Gastrocnemius medialis (tissue), 4 donors: ENCODE measurements around the gene SLC38A9. TPM values are rescaled to one million over a fixed set of nuclear protein-coding genes. Genes with fewer than 3 reads are reported as not detected.

Experiments
- ATAC-seq, 2 donors: fragments of 150-250 bp; one replicate each; pipeline ENCODE4 v1.9.1; 2016
- DNase-seq, 2 donors: peaks; one replicate each; pipeline ENCODE4 v3.0.0-alpha.2; 2019
- H3K27ac ChIP-seq, 4 donors: fragments of 200-600 bp; sonication (generic); 1 replicate in 1 of 4; 2 replicates in 3 of 4; pipeline ENCODE4 v1.5.1; 2016 to 2018; ENCODE audit warnings: mild to moderate bottlenecking in 2 of 4, moderate library complexity in 1 of 4
- H3K27me3 ChIP-seq, 3 donors: fragments of 200-600 bp; sonication (generic) in 2 of 3; 1 replicate in 1 of 3; 2 replicates in 2 of 3; pipeline versions ENCODE4 v1.5.1 to v1.6.0; 2016 to 2019; ENCODE audit warnings: mild to moderate bottlenecking in 1 of 3, moderate library complexity in 1 of 3
- H3K36me3 ChIP-seq, 2 donors: fragments of 200-600 bp; sonication (generic) in 1 of 2; one replicate each; pipeline ENCODE4 v1.5.1; 2017 to 2018
- H3K4me1 ChIP-seq, 2 donors: fragments of 200-600 bp; sonication (generic) in 1 of 2; one replicate each; pipeline ENCODE4 v1.5.1; 2016 to 2017; ENCODE audit warnings: mild to moderate bottlenecking in 2 of 2
- H3K4me3 ChIP-seq, 4 donors: fragments of 200-600 bp; sonication (generic) in 3 of 4; 1 replicate in 1 of 4; 2 replicates in 3 of 4; pipeline ENCODE4 v1.5.1; 2016 to 2019; ENCODE audit warnings: mild to moderate bottlenecking in 2 of 4
- H3K9me3 ChIP-seq, 3 donors: fragments of 200-600 bp; sonication (generic) in 2 of 3; 1 replicate in 1 of 3; 2 replicates in 2 of 3; pipeline ENCODE4 v1.5.1; 2016 to 2019
- CTCF ChIP-seq, 5 experiments: fragments of 450-650 bp in 3 of 5; fragments of 200-600 bp in 2 of 5; sonication (generic) in 2 of 5; IDR thresholded peaks in 4 of 5; conservative IDR thresholded peaks in 1 of 5; 1 replicate in 4 of 5; 2 replicates in 1 of 5; pipeline ENCODE4 v1.5.1; 2016 to 2019; ENCODE audit warnings: antibody characterized with exemption in 5 of 5, mild to moderate bottlenecking in 3 of 5, moderate library complexity in 3 of 5
- POLR2A ChIP-seq, 2 donors: fragments of 450-650 bp; IDR thresholded peaks; one replicate each; pipeline ENCODE4 v1.6.1; 2017; ENCODE audit warnings: antibody characterized with exemption in 2 of 2, mild to moderate bottlenecking in 2 of 2, moderate library complexity in 2 of 2
- in situ Hi-C, 4 donors: fragments of 200-750 bp; cut with MboI; loops; one replicate each; pipeline versions ENCODE4 v1.15.0 to v1.8.0; 2017; ENCODE audit warnings: low sequenced_read_pairs in 4 of 4
- intact Hi-C: fragments of 100-400 bp; cut with DNase I; formaldehyde crosslinking; loops from one replicate; pipeline ENCODE4 v1.15.1; 2023; ENCODE audit warnings: low total_unique reads
- total RNA-seq, 4 donors: library from RNA; depleted of rRNA; stranded (reverse); fragments of >200 nt; gene quantifications; one replicate each; pipeline versions ENCODE4 v1.1.0 to v1.2.3, GENCODE V29; 2016

The SLC38A9 gene
- total RNA-seq, 4 donors from 2014 or later: 5.4 to 11.9 (median 10.2) TPM

DNA sequence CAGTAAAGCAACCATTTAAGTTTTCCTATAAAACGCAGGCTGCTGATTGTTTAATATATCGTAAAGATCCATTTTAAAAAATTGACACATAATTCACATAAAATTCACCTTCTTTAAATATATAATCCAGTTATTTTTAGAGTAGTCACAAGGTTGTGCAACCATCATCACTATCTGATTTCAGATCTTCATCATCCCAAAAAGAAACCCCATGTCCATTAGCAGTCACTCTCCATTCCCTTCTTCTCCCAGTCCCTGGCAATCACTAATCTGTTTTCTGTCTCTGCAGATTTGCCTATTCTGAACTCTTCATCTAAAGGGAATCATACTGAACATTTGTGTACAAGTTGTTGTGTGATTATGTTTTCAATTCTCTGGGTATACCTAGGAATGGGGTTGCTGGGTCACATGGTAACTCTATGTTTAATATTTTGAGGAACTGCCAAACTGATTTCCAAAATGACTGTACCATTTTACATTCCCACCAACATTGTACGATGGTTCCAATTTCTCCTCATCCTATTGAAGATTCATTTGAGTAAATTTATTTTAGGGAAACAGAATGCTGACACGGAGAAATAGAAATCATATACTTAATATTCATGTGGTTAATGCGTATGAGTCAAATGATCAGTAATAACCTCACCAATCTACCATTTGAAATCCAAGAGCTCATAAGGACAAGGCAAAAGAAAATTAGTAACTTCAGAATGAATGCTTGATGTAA is 119.6 kb downstream of the SLC38A9 start:
- Histone ChIP-seq H3K4me3 (no peak overlapping the region), H3K36me3 (no peaks in the 10 kb centered on the region), H3K27ac (peak overlapping the region in 2 of 4 donors; percentile 4 to 52), H3K9me3 (no peaks in the 10 kb centered on the region), H3K4me1 (peaks cover 11 to 12% of the 10 kb centered on the region in 2 donors), H3K27me3 (no peaks in the 10 kb centered on the region)
- in situ Hi-C loops: no loop called here
- TF ChIP-seq CTCF (IDR thresholded peaks at IDR 0.05 in 4 of 5, conservative IDR thresholded peaks at IDR 0.05 in 1 of 5): no peak
- TF ChIP-seq POLR2A (IDR thresholded peaks at IDR 0.05): no peak
- intact Hi-C loops: no loop called here
- peak in 1 of 2 donors; percentile 58 for ATAC-seq
- no peak for DNase-seq

DNA sequence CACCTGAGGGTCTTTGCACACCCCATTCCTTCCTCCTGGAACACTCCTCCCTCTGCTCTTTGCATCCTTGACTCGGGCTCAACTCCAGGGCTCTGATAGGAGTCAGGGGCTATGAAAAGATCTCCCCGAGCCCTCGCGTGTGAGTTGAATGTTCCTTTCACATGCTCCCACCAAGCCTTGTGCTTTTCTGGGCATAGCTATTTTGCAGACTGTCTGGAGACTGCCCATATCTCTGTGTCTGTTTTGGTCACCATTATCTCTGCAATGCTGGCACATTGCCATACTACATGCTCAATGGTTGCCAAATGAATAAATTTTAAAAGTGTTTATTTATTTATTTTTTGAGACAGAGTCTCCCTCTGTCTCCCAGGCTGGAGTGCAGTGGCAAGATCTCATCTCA is 120.4 kb downstream of the SLC38A9 start:
- DNase-seq (no peak), ATAC-seq (no peak)
- Histone ChIP-seq H3K4me1 (peaks cover 5 to 6% of the 10 kb centered on the region in 2 donors), H3K27ac (no peak overlapping the region), H3K9me3 (no peaks in the 10 kb centered on the region), H3K4me3 (no peak overlapping the region), H3K27me3 (no peaks in the 10 kb centered on the region), H3K36me3 (no peaks in the 10 kb centered on the region)
- no peak for TF ChIP-seq POLR2A (IDR thresholded peaks at IDR 0.05)
- TF ChIP-seq CTCF (IDR thresholded peaks at IDR 0.05 in 4 of 5, conservative IDR thresholded peaks at IDR 0.05 in 1 of 5): no peak
- intact Hi-C loops (no loop called here), in situ Hi-C loops (no loop called here)

DNA sequence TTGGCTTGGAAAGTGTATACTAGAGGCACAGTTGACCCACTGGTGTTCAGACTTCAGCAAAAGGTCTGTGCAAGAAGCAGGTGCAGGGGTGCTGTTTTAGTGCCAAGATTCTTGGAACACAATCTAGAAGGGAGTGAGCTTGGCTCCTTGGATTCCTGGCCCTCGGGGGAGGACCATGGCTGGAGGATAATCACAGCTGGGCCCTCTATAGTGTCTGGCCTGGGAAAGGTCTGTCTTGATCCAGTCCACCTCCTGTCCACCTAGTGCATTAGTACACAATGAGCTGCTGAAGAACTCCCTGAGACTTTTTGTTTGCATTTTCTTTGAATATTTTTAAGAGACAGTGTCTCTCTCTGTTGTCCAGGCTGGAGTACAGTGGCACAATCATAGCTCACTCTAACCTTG is 126.9 kb downstream of the SLC38A9 start:
- TF ChIP-seq CTCF (IDR thresholded peaks at IDR 0.05 in 4 of 5, conservative IDR thresholded peaks at IDR 0.05 in 1 of 5) (no peak), POLR2A (IDR thresholded peaks at IDR 0.05) (no peak)
- in situ Hi-C loops (no loop called here), intact Hi-C loops (no loop called here)
- DNase-seq (no peak), ATAC-seq (peak in 1 of 2 donors; percentile 11)
- H3K9me3 ChIP-seq: no peaks in the 10 kb centered on the region
- H3K27me3 ChIP-seq: no peaks in the 10 kb centered on the region
- H3K4me1 ChIP-seq: peaks cover 0 to 6% of the 10 kb centered on the region in 2 donors
- no peaks in the 10 kb centered on the region for H3K36me3 ChIP-seq
- no peak overlapping the region for H3K4me3 ChIP-seq
- H3K27ac ChIP-seq: peak overlapping the region in 1 of 4 donors; percentile 11

- Histone ChIP-seq H3K9me3 (no peaks in the 10 kb centered on the region), H3K4me3 (no peak overlapping the region), H3K27ac (peak overlapping the region in 1 of 4 donors; percentile 11), H3K27me3 (no peaks in the 10 kb centered on the region), H3K4me1 (peaks cover under 1 to 6% of the 10 kb centered on the region in 2 donors), H3K36me3 (no peaks in the 10 kb centered on the region)
- in situ Hi-C loops (no loop called here), intact Hi-C loops (no loop called here)
- ATAC-seq (no peak), DNase-seq (no peak)
- TF ChIP-seq POLR2A (IDR thresholded peaks at IDR 0.05) (no peak), CTCF (IDR thresholded peaks at IDR 0.05 in 4 of 5, conservative IDR thresholded peaks at IDR 0.05 in 1 of 5) (no peak)
Measured at GRCh38 chr5:55584398-55585205, 127.5 kb downstream of the SLC38A9 start.
